Inflammatory macrophage treated with lipopolysaccharide for 4 hours (primary cell): ENCODE measurements around the gene ONECUT1.

Experiments
- DNase-seq: peaks from one replicate; pipeline ENCODE4 v3.0.0-alpha.2; 2020

ONECUT1 gene

GRCh38 chr15:52796753-52797520 lies 6.8 kb upstream of the ONECUT1 start:
- no peak for DNase-seq

GRCh38 chr15:52796228-52796521 lies 6.0 kb upstream of the ONECUT1 start:
- no peak for DNase-seq

- DNase-seq = no peak
These were observed 5.5 kb upstream of the ONECUT1 start for GRCh38 chr15:52795464-52796227.

GRCh38 chr15:52794665-52795463 lies 4.7 kb upstream of the ONECUT1 start:
- DNase-seq = no peak

GRCh38 chr15:52791776-52792175 lies 1.6 kb upstream of the ONECUT1 start:
- no peak for DNase-seq

- no peak for DNase-seq
These were observed 1.0 kb upstream of the ONECUT1 start for GRCh38 chr15:52790941-52791751.

GRCh38 chr15:52789601-52790168 lies 451 bp downstream of the ONECUT1 start:
- no peak for DNase-seq

- DNase-seq = no peak
These were observed 1.0 kb downstream of the ONECUT1 start for GRCh38 chr15:52789008-52789600.

GRCh38 chr15:52788099-52788986 lies 1.8 kb downstream of the ONECUT1 start:
- no peak for DNase-seq

GRCh38 chr15:52787549-52788098 lies 2.5 kb downstream of the ONECUT1 start:
- DNase-seq = no peak

- no peak for DNase-seq
These were observed 3.0 kb downstream of the ONECUT1 start for GRCh38 chr15:52787123-52787503.

GRCh38 chr15:52786436-52787122 lies 3.6 kb downstream of the ONECUT1 start:
- no peak for DNase-seq

- DNase-seq = no peak
These were observed 4.3 kb downstream of the ONECUT1 start for GRCh38 chr15:52785672-52786406.

- no peak for DNase-seq
These were observed 5.1 kb downstream of the ONECUT1 start for GRCh38 chr15:52784799-52785671.

- DNase-seq = no peak
These were observed 6.0 kb downstream of the ONECUT1 start for GRCh38 chr15:52783929-52784798.

- no peak for DNase-seq
These were observed 6.8 kb downstream of the ONECUT1 start for GRCh38 chr15:52783191-52783829.

GRCh38 chr15:52782514-52782913 lies 7.6 kb downstream of the ONECUT1 start:
- no peak for DNase-seq
